MCF 10A (cell line): ENCODE data around the gene PRKRA. TPM values are rescaled to one million over a fixed set of nuclear protein-coding genes. Genes with fewer than 3 reads are reported as not detected.
"Not testable (repeated sequence)": the region's sequence is repeated elsewhere in the genome, so short reads cannot be mapped to it uniquely, and the experiment has no call there.

Experiments used
- BruUV-seq: library from RNA; stranded (reverse); fragments of 400-500 nt; replicated peaks from 2 replicates; lab custom pipeline; 2021; lab: Mats Ljungman, UMichigan
- CTCF ChIA-PET: fragments of 300-600 bp; sonication (Branson Sonifier 250); formaldehyde crosslinking; extraction: SDS; loops from one replicate; lab custom pipeline; 2021; ENCODE audit warnings: antibody characterized with exemption, inconsistent platforms; lab: Yijun Ruan, JAX
- POLR2A ChIA-PET: fragments of 300-600, 350-650 bp; sonication (Branson Sonifier 250); formaldehyde crosslinking; extraction: SDS; loops from one replicate; lab custom pipeline; 2020; ENCODE audit warnings: antibody characterized with exemption, inconsistent platforms; lab: Yijun Ruan, JAX
- DNase-seq: peaks from one replicate; pipeline ENCODE4 v3.0.0-alpha.2; 2018; ENCODE audit not compliant: unreplicated experiment
- H3K27ac Mint-ChIP-seq: one replicate; pipeline ENCODE4 v1.8.0; 2022; ENCODE audit warnings: mild to moderate bottlenecking, low read depth, mixed read lengths; ENCODE audit not compliant: unreplicated experiment
- H3K27me3 Mint-ChIP-seq: one replicate; pipeline ENCODE4 v1.8.0; 2022; ENCODE audit warnings: mixed read lengths; ENCODE audit not compliant: insufficient read depth, unreplicated experiment
- H3K36me3 Mint-ChIP-seq: one replicate; pipeline ENCODE4 v1.8.0; 2022; ENCODE audit warnings: mild to moderate bottlenecking, moderate library complexity, mixed read lengths; ENCODE audit not compliant: insufficient read depth, unreplicated experiment
- H3K4me1 Mint-ChIP-seq: one replicate; pipeline ENCODE4 v1.8.0; 2022; ENCODE audit warnings: mixed read lengths; ENCODE audit not compliant: insufficient read depth, unreplicated experiment
- H3K4me3 Mint-ChIP-seq: one replicate; pipeline ENCODE4 v1.8.0; 2022; ENCODE audit warnings: mild to moderate bottlenecking, moderate library complexity, mixed read lengths; ENCODE audit not compliant: unreplicated experiment
- H3K9me3 Mint-ChIP-seq: one replicate; pipeline ENCODE4 v1.8.0; 2022; ENCODE audit warnings: mixed read lengths; ENCODE audit not compliant: unreplicated experiment
- CTCF ChIP-seq: fragments of 200-600 bp; IDR thresholded peaks from one replicate; pipeline ENCODE4 v1.8.0; 2022; ENCODE audit warnings: antibody characterized with exemption, mild to moderate bottlenecking; ENCODE audit not compliant: unreplicated experiment
- intact Hi-C: fragments of 100-400 bp; cut with micrococcal nuclease; formaldehyde crosslinking; loops from 2 replicates; pipeline ENCODE4 v1.14.1; 2022
- total RNA-seq: library from RNA; stranded (reverse); gene quantifications from 2 replicates; pipeline ENCODE4 v1.2.3, GENCODE V29; 2022

PRKRA gene
- total RNA-seq, 1 experiment from 2014 or later, result 58.9 TPM

- no peak for TF ChIP-seq CTCF
- ChIA-PET POLR2A (interaction anchor here (1.0 to 2.9 kb wide), 2 partner anchors 19 to 22 kb away, joined by 3 to 14 read pairs; partner anchors contain the start of genes PJVK and PRKRA), CTCF (interaction anchor here (0.6 kb wide), 2 partner anchors 41 to 265 kb away, joined by 3 to 10 read pairs; no protein-coding TSS in a partner anchor)
- intact Hi-C loops, result no loop called here
- peaks cover 10% of the 10 kb centered on the region for H3K36me3 Mint-ChIP-seq
- no peak overlapping the region for H3K27ac Mint-ChIP-seq
- peaks cover 4% of the 10 kb centered on the region for H3K4me1 Mint-ChIP-seq
- no peak overlapping the region for H3K4me3 Mint-ChIP-seq
- no peak for DNase-seq
- H3K9me3 Mint-ChIP-seq, result no peaks in the 10 kb centered on the region
- no peaks in the 10 kb centered on the region for H3K27me3 Mint-ChIP-seq
- no TSS peak for BruUV-seq
These were observed 22.4 kb upstream of the PRKRA start for GRCh38 chr2:178473373-178473772.

- DNase-seq, H3K4me3 Mint-ChIP-seq, BruUV-seq, intact Hi-C loops, H3K4me1 Mint-ChIP-seq, H3K27ac Mint-ChIP-seq, H3K9me3 Mint-ChIP-seq, H3K27me3 Mint-ChIP-seq: not testable (repeated sequence)
- ChIA-PET POLR2A (interaction anchor here (0.7 to 2.9 kb wide), 3 partner anchors 18 to 53 kb away, joined by 3 to 14 read pairs (median 5); partner anchors contain the start of genes PJVK and PRKRA), CTCF (interaction anchor here (0.7 kb wide), 2 partner anchors 53 to 344 kb away, joined by 3 read pairs; no protein-coding TSS in a partner anchor)
- peaks cover 15% of the 10 kb centered on the region for H3K36me3 Mint-ChIP-seq
These were observed 20.3 kb upstream of the PRKRA start for GRCh38 chr2:178471313-178471712.

- no peak for TF ChIP-seq CTCF
- no peak overlapping the region for H3K4me3 Mint-ChIP-seq
- ChIA-PET CTCF (interaction anchor here (0.7 to 1.5 kb wide), 2 partner anchors 11 to 1371 kb away, joined by 3 to 4 read pairs; no protein-coding TSS in a partner anchor), POLR2A (interaction anchor here (1.0 kb wide), 1 partner anchor 18 kb away, joined by 6 read pairs; the partner anchor contains the start of genes PJVK and PRKRA)
- no peak overlapping the region for H3K27ac Mint-ChIP-seq
- H3K36me3 Mint-ChIP-seq, result peaks cover 20% of the 10 kb centered on the region
- H3K4me1 Mint-ChIP-seq, result no peaks in the 10 kb centered on the region
- no peak for DNase-seq
- no TSS peak for BruUV-seq
- H3K27me3 Mint-ChIP-seq, result no peaks in the 10 kb centered on the region
- intact Hi-C loops, result no loop called here
- H3K9me3 Mint-ChIP-seq, result no peaks in the 10 kb centered on the region
These were observed 18.4 kb upstream of the PRKRA start for GRCh38 chr2:178469219-178469849.

DNA sequence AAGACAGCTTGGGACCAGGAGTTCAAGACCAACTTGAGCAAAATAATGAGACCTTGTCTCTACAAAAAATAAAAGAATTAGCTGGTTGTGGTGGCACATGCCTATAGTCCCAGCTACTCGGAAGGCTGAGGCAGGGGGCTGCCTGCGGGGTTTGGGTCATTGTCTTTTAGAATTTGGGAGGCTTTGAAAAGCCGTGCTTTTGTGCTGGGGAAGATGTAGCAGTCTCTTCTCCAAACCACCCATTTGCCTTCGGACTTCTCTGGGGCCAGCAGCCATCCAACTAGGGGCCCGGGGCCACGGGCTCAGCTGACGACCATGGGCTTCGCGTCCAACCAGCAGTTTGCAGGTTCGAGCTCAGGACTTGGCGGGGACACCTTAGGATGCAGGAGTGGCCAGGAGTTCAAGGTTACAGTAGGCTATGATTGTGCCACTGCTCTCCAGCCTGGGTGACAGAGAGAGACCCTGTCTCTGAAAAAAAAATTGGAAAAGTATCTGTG lies 6.5 kb upstream of the PRKRA start:
- Mint-ChIP-seq H3K4me1 (no peaks in the 10 kb centered on the region), H3K27ac (no peak overlapping the region)

More for the DNA sequence above, 6.5 kb upstream of the PRKRA start:
- Mint-ChIP-seq H3K9me3 (no peaks in the 10 kb centered on the region), H3K4me3 (no peak overlapping the region), H3K36me3 (no peaks in the 10 kb centered on the region), H3K27me3 (no peaks in the 10 kb centered on the region)
- intact Hi-C loops, result no loop called here
- no peak for TF ChIP-seq CTCF
- no TSS peak for BruUV-seq
- DNase-seq, result no peak
- ChIA-PET CTCF (interaction anchor here (0.7 to 1.7 kb wide), 4 partner anchors 13 to 694 kb away, joined by 3 to 4 read pairs (median 3); no protein-coding TSS in a partner anchor), POLR2A (interaction anchor here (1.5 kb wide), 1 partner anchor 23 kb away, joined by 7 read pairs; the partner anchor contains the start of gene PLEKHA3)
